MM.1S (cell line): ENCODE data around the gene TRAPPC12.

Experiments
- EZH2 ChIP-seq: fragments of 300-600 bp; sonication (generic); optimal IDR thresholded peaks from 2 replicates; pipeline ENCODE3; 2017; ENCODE audit warnings: low read depth, mild to moderate bottlenecking, antibody characterized with exemption, low read length, mixed read lengths
- EZH2phosphoT487 ChIP-seq: fragments of 300-600 bp; sonication (generic); IDR thresholded peaks from 2 replicates; pipeline ENCODE4 v1.6.1; 2018; ENCODE audit warnings: antibody characterized with exemption, low read length
- TF ChIP-seq, protein P1 (sequence below): fragments of 300-600 bp; sonication (generic); IDR thresholded peaks from 2 replicates; pipeline ENCODE4 v1.5.1; 2016; ENCODE audit warnings: antibody characterized with exemption, low read length, mixed read lengths

GRCh38 chr2:3466966-3467365, 87.5 kb downstream of the TRAPPC12 start:
- TF ChIP-seq, protein P1, sequence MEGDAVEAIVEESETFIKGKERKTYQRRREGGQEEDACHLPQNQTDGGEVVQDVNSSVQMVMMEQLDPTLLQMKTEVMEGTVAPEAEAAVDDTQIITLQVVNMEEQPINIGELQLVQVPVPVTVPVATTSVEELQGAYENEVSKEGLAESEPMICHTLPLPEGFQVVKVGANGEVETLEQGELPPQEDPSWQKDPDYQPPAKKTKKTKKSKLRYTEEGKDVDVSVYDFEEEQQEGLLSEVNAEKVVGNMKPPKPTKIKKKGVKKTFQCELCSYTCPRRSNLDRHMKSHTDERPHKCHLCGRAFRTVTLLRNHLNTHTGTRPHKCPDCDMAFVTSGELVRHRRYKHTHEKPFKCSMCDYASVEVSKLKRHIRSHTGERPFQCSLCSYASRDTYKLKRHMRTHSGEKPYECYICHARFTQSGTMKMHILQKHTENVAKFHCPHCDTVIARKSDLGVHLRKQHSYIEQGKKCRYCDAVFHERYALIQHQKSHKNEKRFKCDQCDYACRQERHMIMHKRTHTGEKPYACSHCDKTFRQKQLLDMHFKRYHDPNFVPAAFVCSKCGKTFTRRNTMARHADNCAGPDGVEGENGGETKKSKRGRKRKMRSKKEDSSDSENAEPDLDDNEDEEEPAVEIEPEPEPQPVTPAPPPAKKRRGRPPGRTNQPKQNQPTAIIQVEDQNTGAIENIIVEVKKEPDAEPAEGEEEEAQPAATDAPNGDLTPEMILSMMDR = no peak
- TF ChIP-seq EZH2 (no peak), EZH2phosphoT487 (no peak)
